G401.6 (cell line): ENCODE results near the gene THG1L.
"Not testable (repeated sequence)": the region's sequence is repeated elsewhere in the genome, so short reads cannot be mapped to it uniquely, and the experiment has no call there.

Source experiments
- FAIRE-seq: peaks from 2 replicates; lab custom pipeline; 2012; peaks lifted over from hg19 to GRCh38; lab: Jason Lieb, UNC

Gene THG1L

DNA sequence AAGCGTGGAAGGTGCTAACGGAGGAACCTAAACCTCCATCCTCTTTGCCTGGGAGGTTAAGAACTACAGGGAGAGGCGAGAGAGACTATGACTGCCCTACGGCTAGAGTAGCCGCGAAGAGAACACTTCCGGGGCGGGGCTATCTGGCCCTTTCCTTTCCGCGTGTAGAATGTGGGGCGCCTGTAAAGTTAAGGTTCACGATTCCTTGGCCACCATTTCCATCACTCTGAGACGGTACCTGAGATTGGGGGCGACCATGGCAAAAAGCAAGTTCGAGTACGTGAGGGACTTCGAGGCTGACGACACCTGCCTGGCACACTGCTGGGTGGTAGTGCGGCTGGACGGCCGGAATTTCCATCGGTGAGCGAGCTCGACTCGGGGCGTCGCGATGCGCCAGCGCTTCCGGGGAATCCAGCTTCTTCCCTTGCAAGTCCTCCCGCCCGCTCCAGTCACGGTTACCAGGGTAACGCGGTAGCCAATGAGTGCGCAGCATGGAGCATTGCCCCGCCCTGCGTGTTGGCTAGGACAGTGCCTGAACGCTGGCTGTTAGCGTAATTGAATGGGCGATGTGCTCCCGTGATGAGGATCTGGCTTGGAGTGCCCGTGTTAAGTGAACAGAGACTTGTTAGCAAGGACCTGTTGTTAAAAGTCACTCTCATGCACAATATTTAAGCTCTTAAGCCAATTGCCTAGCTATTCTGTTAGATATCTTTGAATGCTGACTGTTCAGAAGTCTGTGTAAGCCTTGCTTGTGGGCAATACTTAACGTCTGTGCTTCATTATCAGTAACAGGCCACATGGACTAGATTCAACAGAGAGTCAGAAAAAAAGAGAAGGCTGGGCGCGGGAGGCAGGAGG, at the start of gene THG1L:
THG1L (plus strand) TSS at position 149 of the 858 bp plus-strand sequence; CDS start at position 170, 21 bp downstream.
- FAIRE-seq = peak; percentile 94

DNA sequence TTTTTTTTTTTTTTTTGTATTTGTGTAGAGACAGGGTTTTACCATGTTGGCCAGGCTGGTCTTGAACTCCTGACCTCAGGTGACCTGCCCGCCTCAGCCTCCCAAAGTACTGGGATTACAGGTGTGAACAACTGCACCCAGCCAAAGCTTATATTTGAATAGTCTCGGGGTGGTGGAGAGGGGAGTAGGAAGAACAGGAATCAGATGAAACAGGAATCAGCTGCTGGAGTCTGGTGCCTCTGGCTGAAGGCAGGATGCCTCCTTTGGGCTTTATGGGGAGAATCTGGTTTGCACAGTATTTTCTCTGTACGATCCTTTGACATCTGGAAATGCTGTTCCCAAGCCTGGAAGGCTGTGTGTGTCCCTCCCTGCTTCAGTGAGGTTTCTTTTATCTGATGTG, 49.0 kb upstream of the THG1L start:
- no peak for FAIRE-seq

DNA sequence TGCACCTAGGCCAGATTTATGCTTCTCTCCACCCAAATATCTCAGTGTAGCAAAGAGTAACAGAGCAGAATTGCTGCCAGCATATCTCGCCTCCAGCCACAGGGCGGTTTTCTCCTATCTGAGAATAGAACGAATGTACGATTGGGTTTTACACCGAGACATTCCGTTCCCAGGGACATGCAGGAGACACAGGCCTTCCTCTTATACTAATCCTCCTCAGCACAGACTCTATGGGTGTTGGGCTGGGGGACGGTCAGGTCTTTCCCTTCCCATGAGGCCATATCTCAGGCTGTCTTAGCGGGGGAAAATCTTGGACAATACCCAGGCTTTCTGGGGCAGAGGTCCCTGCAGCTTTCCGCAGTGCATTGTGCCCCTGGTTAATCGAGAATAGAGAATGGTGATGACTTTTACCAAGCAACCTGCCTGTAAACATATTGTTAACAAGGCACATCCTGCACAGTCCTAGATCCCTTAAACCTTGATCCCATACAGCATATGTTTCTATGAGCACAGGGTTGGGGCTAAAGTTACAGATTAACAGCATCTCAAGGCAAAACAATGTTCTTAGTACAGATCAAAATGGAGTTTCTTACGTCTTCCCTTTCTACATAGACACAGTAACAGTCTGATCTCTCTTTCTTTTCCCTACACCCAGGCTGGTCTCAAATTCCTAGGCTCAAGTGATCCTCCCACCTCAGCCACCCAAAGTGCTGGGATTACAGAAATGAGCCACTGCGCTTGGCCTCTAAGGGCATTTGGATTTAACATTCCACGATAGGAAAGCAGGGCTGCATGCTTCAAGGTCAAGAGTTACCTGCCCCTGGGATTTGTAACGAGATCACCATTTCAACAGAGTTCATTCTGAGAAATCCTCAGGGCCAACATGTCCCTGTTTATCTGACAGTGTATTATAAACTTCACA, 44.7 kb upstream of the THG1L start:
- FAIRE-seq = not testable (repeated sequence)

DNA sequence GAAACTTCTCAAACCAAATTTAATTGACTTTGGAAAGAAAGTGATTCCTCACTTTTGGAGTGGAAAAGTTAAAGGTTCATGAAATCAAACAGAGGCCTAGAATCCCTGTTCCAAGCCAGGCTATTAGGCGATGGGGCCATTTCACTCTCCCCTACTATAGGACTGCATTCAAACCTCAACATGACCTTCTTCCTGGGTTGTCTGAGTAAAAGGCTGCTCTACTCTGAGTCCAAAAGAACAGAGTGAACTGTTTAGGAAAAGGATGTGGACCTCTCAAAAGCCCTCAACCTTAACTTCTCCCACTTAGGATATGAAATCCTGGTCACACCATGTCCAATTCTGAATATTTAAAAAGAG, 44.0 kb upstream of the THG1L start:
- no peak for FAIRE-seq

DNA sequence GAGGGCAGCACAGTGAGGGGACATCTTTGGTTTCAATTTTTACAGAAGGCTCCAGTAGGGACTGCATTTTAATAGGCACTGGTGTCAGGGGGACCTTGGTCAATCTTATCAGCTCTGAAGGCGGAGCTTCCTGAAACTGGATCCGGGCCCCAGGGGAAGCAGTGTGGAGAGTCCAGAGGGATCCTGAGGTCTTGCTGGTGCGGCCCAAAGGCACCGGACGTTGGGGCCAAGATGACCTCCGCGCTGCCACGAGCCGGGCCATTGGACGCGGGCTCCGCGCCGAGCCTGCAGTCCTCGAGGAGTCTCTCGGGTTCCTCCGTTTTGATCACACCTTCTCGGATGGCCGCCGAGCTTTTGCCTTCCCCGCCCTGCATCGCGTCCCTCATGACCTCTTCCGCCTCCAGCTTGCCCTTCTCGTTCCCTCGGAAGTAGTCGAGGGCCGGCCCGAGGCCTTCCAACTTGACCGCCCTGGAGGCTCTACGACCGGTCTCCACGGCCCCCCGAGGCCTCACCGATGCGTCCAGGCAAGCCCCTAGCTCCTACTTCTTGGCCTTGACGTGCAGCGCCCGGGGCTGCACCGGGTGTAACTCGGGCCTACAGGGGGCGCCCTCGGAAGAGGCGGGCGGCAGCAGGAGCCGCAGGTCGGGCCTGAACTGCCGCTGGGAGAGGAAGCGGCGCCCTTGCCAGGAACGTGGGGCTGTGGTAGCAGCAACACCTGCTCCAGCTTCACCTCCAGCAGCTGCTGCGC, 41.1 kb upstream of the THG1L start:
- no peak for FAIRE-seq

DNA sequence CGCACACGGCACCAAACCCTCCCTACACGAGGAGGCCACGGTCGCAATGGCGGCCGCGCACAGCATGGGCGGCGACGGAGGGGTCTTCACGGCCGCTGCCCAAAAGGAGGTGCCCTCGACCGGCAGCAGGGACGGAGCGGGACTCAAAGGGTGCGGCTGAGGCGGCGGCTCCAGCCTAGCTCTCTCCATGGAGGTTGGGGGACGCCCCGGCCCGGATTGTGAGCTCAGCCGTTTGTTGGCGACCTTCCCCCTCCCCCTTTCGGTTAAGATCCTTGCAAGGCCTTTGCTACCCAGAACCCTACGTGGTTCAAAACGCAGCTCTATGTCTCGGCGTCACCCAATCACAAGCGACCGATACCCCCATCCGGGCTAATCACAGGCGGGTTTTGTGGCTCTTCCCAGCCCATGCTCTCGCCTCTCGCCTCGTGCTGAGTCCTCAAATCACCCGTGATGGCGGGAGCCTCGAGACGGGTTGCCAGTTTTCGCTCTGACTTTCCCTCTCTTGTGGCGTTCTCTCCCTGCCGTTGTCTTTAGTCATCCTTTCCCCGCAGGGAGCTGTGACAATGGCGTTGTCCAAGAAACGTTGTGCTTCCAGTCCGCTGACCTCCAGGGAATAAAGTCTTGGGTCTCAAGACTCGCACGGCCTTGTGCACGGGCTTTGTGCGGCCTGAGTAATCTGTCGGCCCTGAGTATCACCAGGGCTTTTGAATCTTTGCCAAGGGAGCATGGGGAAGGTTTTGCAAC, 40.4 kb upstream of the THG1L start:
- no peak for FAIRE-seq

DNA sequence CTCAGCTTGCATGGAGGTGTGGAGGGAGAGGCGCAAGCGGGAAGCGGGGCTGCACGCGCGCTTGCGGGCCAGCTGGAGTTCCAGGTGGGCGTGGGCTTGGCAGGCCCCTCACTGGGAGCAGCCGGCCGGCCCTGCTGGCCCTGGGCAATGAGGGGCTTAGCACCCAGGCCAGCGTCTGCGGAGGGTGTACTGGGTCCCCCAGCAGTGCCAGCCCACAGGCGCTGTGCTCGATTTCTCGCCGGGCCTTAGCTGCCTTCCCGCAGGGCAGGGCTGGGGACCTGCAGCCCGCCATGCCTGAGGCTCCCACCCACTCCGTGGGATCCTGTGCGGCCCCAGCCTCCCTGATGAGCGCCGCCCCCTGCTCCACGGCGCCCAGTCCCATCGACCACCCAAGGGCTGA, 37.4 kb upstream of the THG1L start:
- not testable (repeated sequence) for FAIRE-seq

DNA sequence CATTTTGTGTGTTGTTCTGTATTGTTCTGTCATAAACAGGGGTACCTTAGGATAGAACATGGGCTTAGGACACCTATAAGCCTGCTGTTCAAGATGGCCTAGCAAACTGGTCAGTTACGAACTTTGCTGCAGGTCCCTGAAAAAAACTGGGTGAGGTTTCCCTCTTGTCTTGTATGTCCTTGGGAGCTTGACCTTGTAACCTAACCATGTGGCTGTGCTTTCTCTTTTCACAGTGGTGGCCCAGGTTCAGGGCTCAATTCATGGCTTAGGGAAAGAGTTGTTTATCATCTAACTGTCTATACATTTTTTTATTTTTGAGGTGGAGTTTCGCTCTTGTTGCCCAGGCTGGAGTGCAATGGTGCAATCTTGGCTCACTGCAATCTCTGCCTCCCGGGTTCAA, 35.1 kb upstream of the THG1L start:
- not testable (repeated sequence) for FAIRE-seq

DNA sequence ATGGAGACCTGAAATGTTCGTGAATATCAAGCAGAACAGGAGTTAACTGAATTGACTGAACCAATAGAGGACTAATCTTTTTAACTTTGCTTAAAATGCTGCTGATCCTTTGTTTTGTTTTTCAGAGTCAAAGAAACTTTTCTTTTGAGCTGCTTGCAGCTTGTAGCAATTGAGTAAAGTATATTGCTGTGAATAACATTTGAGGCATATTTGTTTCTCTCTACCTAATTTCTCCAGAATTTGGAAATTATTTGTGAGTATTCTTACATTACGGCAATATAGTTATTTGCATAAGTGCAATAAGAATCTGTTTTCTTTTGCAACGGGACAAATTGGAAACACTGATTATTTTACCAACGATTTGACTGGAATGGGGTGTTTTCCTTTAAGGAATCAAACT, 32.5 kb upstream of the THG1L start:
- FAIRE-seq = not testable (repeated sequence)

DNA sequence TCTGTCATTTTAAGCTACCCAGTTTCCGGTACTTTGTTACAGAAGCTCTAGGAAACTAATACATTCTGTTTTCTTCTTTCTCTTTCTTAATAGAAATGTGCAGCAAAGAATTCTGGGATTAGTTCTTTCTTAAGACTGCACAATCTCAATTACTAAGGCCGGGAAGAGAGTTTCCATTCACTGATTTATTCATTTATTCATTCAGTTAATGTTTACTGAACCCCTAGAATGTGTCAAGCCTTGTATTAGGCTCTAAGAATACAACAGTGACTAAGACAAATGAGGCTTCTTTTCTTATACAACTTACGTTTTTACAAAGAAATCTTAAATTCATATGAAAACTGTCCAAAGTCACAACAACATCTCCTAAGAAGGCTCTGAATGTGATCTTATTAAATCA, 27.5 kb upstream of the THG1L start:
- no peak for FAIRE-seq

DNA sequence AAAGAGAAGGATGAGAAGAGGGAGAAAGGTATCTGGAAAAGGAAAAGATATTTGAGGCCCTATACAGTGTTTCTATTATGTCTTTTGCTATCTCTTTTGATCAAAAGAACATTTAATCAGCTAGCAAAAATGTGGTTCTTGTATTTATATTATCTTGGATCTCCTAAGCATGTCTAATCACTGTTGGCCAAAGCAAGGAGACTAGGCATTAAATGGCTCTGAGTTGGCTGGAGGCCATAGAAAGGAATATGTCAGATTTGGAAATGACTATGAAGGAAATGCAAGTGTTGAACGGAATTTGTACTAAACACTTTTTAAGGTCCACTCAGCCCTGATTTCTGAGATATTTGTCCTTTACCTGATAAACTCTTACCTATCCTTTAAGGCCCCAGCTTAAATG, 22.4 kb upstream of the THG1L start:
- no peak for FAIRE-seq

DNA sequence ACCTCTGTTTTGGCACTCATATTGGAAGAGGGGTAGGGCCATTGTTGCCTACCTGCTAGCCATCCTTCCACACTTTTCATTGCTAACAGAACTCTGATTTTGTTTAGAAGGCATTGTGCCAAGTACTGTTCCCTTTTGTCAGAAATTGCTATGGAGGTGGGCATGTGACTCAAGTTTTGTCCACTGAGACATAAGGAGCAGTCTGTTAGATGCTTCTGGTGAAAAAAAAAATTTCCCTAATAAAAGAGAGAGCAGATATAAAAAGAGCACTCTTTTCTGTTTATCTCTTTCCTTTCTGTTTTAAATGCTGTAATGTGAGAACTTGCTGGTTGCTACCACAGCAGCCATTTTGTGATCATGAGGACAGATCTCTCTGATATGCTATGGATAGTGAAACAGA, 21.9 kb upstream of the THG1L start:
- no peak for FAIRE-seq

DNA sequence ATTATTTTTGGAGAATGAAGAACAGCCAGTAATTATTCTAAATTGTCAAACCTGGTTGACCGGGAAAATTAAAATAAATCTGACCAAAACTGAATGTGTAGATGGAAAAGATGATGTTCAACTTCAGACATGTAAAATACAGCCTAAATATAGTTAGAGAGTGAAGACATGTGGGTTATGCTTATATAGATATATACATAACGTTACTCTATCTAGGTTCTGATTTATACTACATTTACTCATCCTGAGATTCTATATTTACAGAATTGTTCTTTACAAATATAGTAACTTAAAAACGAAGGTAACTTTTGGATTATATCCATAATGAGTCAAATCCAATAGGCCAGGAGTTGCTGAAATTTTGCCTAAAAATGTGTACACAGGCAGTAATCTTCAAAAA, 20.8 kb upstream of the THG1L start:
- no peak for FAIRE-seq

DNA sequence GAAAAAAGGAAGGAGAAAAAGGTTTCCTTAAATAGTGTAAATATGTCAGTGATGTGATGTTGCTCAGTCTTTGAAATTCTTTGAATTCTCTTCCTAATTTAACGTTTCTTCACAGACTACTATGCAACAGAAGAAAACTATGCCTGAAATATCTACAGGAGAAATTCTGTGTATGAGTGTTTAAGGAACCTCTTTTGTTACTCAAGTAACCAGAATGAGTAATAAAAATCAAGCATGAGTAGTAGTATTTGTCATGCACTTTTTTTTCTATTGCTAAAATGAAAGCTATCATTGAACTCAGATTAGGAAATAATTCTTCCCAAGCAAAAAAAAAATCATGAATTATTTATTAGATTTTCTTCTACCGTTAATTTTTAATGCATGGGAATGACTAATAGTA, 20.3 kb upstream of the THG1L start:
- no peak for FAIRE-seq

DNA sequence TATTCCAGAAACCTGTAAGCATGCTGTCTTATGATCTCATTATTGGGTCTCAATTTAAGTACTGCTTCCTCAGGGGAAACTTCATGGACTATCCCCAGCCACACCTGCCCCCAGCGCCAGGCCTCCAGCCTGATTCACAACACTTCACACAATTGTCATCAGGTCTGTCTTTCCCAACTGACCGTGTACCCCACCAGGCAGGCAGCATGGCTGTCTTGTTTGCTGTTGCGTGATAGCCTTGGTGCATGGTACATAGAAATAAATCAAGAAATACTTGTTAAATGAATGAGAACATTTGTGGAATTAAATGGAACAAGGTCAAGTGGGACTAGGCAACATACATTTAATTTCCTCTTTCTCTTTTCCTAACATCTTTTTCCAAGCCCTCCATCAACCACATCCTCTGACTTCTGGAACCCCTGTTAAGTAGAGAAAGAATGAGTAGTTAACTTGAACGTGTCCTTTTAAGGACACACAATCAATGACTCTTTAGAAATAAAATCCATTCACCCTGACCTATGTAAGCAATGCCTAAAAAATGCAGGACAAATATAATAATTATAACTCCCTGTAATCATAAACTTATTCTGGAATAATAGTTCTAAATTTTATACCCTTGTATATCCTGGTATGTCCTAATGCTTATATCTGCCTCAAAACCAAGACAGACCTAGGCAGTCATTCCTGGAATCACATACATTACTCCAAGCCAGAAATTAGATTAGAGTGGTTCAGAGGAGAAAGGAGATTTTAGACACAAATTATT, 17.2 kb upstream of the THG1L start:
- FAIRE-seq = no peak

DNA sequence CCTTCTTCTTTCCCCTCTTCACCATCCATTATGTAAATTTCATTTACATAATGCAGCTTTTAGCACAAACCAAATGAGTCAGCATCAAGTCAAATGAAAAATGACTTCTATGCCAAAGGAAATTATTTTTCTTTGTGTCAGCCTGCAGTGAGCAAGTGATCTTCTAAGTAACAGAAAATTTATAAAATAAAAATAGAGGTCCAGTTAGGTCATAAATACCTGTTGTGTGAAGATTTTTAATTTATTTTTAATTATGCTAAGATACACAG, 16.7 kb upstream of the THG1L start:
- no peak for FAIRE-seq

DNA sequence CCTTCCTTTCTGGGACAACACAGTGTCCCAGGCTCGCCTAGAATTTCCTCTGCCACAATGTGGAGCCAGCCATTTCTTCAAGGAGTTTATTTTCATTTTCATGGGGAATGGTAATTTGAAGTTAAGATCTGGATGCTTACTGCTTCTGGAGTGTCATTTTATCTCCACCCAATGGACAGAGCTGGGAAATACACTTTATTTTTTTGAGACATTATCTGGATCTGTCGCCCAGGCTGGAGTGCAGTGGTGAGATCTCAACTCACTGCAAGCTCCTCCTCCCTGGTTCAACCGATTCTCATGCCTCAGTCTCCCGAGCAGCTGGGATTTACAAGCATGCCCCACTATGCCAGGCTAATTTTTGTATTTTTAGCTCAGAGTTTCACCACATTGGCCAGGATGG, 12.7 kb upstream of the THG1L start:
- peak; percentile 55 for FAIRE-seq

DNA sequence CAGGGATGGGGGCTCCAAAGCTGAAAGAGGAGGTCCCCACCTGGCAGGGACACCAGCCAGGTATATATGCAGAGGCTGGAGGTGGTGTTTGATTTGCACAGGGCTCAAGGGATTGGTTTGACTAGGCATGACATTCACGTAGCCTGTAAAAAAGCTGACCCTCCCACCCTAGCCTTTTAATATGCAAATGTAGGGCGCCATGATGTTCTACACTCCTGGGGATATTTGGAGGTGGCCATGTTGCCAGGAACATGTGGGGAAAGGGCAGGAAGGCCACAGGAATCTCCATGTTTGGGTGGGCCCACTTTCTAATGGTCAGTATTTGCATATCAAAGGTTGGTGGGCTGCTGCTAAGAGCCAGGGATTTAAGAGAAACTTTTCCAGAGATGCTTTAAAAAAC, 12.0 kb upstream of the THG1L start:
- no peak for FAIRE-seq

DNA sequence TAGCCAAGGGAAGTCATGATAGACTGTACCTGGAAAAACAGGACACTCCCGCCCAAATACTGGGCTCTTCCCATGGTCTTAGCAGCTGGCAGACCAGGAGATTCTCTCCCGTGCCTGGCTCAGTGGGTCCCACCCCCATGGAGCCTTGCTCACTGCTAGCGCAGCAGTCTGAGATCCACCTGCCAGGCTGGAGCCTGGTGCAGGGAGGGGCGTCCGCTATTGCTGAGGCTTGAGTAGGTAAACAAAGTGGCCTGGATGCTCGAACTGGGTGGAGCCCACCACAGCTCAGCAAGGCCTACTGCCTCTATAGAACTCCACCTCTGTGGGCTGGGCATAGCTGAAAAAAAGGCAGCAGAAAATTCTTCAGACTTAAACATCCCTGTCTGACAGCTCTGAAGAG, 10.1 kb upstream of the THG1L start:
- no peak for FAIRE-seq

DNA sequence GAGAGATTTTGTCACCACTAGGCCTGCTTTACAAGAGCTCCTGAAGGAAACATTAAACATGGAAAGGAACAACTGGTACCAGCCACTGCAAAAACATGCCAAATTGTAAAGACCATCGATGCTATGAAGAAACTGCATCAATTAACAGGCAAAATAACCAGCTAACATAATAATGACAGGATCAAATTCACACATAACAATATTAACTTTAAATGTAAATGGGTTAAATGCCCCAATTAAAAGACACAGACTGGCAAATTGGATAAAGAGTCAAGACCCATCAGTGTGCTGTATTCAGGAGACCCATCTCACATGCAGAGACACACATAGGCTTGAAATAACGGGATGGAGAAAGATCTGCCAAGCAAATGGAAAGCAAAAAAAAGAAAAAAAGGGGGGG, 8.3 kb upstream of the THG1L start:
- not testable (repeated sequence) for FAIRE-seq

DNA sequence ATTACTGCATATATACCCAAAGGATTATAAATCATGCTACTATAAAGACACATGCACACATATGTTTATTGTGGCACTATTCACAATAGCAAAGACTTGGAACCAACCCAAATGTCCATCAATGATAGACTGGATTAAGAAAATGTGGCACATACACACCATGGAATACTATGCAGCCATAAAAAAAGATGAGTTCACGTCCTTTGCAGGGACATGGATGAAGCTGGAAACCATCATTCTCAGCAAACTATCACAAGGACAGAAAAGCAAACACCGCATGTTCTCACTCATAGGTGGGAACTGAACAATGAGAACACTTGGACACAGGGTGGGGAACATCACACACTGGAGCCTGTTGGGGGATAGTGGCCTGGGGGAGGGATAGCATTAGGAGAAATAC, 4.6 kb upstream of the THG1L start:
- not testable (repeated sequence) for FAIRE-seq
